ENCODE data around the gene FIZ1.

DNA sequence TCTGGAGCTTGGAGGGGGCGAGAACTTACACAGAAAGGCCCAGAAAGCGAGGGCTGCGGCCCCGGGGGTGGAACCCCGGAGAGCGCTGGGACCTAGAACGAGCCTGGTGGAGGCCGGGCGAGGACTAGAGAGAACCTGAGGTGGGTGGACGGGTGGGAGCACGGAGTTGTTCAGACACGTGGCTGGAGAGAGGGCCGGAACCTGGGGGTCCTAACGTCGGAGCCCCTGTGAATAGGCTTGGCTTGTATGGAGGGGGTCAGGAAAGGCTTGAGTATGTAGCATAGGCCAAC is 44.5 kb upstream of the FIZ1 start:
- no peak for TF ChIP-seq CTCF (IDR thresholded peaks at IDR 0.05)
- TF ChIP-seq POLR2A (IDR thresholded peaks at IDR 0.05) = no peak
